ENCODE measurements around the gene POLR3GL.

POLR3GL gene

GRCh38 chr1:145975216-145975615, 10.7 kb downstream of the POLR3GL start:
- DNase-seq (ENCODE audit: low spot score), result no peak

GRCh38 chr1:145977016-145977415, 12.5 kb downstream of the POLR3GL start:
- DNase-seq (ENCODE audit: low spot score), result no peak

- DNase-seq (ENCODE audit: low spot score), result peak; percentile 80
Observed at GRCh38 chr1:145977486-145978470, 13.3 kb downstream of the POLR3GL start.

DNA sequence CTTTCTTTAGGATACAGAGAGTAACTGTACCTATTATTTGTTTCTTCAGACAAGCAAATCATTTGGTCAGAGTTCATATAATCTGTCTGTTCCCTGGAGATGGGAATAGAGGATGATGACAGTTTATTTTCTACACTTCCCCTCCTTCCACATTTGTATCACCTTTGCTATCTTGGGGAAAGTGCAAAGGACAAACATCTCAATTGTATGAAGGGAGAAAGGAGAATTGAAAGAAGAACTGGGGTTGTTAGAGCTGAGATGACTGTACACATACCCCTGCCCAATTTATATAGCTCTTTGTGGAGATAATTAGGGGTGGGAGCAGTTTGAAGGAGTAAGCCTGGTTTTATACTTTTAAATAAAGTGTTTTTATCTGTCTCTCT, 14.0 kb downstream of the POLR3GL start:
- DNase-seq (ENCODE audit: low spot score), result no peak

DNA sequence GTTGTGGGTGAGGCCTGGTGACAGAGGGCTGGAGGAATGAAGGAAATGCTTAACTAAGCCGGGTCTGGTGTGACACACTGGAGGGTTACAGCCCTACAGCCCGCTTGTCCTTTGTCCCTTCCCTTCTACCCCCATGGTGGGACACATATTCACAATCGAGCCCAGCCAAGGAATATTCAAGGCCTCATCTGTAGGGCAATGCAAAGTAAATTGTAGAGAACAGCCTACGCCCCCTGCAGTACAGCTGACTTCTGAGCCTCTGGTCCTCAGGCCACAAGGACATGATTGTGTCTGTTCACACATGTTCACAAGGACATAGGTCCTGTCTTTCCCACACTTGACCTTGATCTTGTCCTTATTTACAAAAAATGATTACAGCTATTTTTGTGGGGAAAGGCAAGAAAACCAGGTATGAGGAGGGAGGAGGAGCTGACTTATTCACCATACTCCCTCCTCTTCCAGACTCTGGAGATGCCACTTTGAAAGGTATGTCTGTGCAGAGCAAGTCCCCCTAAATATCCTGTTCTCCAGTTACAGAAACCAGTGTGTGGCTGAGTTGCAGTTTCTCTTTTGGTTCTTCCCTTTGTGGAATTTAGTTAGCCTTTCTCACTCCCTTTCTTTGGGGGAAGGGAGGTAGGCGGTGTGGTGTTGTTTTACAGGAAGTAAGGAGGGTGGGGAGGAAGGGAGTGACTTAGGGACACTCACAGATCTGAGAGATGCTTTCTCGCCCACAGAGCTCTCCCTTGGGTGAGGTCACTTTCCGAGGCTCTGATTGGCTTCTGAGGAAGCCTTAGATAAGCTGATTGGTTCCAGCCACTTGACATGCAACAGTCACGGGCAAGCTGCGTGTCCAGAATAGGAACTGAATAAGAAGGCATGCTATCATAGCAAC, 14.6 kb downstream of the POLR3GL start:
- peak; percentile 93 for DNase-seq (ENCODE audit: low spot score)

DNA sequence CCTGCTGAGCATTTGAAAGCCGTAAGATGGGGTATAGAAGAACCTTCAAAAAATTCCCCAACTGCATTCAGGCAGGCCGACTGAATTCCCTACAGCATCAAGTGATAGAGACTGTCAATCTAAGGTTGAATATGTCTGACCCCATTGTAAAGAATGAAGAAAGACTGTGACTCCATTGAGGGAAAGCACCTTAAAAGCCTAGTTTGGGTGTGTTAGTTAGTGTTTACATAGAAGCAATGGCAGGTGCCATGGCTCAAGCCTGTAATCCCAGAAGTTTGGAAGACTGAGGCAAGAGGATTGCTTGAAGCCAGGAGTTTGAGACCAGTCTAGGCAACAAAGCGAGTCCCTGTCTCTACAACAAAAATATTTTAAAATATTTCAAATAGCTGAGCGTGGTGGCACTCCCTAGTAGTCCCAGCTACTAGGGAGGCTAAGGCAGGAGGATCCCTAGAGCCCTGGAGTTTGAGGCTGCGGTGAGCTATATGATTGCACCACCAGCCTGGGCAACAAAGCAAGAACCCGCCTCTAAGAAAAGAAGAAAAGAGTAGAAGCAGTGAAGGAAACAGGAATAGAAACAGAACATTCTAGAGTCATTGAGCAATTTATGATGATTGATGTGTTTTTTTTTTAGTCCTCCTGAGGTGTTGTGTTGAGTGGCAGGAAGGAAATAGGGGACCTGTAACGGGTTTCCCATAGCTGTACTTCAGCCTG, 15.4 kb downstream of the POLR3GL start:
- no peak for DNase-seq (ENCODE audit: low spot score)

GRCh38 chr1:145980457-145980994, 16.0 kb downstream of the POLR3GL start:
- no peak for DNase-seq (ENCODE audit: low spot score)

- DNase-seq (ENCODE audit: low spot score), result no peak
Observed at GRCh38 chr1:145982010-145982723, 17.7 kb downstream of the POLR3GL start.

- DNase-seq (ENCODE audit: low spot score), result no peak
Observed at GRCh38 chr1:145983206-145983675, 18.8 kb downstream of the POLR3GL start.

- DNase-seq (ENCODE audit: low spot score), result no peak
Observed at GRCh38 chr1:145983960-145984830, 19.7 kb downstream of the POLR3GL start.

DNA sequence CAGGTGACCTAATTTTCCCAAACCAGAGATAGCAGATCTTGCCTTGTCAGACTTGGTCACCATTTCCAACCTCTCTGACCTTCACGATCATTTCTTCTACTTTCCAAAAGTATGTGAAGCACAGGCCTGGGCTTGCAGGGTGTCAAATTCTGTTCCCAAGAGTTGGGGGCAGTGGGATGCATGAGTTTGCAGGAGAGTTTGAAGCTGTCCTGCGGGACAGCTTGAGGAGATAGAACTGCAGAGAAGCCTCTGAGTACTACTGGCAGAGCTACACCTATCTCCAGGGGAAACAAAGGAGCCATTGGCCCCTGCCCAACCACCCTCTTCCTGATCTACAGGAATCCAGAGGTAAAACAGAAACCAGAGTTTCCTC, 20.6 kb downstream of the POLR3GL start:
- no peak for DNase-seq (ENCODE audit: low spot score)

- peak; percentile 29 for DNase-seq (ENCODE audit: low spot score)
Observed at GRCh38 chr1:145985502-145986439, 21.3 kb downstream of the POLR3GL start.

- no peak for DNase-seq (ENCODE audit: low spot score)
Observed at GRCh38 chr1:145986551-145986950, 22.1 kb downstream of the POLR3GL start.

DNA sequence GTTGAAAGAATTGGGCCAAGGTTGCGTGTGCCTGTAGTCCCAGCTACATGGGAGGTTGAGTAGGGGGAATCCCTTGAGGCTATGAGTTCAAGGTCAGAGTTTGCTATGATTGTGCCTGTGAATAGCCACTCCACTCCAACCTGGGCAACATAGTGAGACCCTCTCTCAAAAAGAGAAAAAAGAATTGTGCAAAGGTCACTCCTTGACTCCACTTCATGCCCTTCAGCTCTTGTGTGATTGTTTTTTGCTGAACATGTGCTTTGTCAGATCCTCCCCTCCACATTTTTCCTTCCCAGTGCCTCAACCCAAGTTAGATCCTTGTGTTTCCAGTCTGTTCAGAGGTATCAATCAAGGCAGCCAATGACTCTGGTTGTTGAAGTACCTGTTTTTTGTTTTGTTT, 23.4 kb downstream of the POLR3GL start:
- DNase-seq (ENCODE audit: low spot score), result no peak

DNA sequence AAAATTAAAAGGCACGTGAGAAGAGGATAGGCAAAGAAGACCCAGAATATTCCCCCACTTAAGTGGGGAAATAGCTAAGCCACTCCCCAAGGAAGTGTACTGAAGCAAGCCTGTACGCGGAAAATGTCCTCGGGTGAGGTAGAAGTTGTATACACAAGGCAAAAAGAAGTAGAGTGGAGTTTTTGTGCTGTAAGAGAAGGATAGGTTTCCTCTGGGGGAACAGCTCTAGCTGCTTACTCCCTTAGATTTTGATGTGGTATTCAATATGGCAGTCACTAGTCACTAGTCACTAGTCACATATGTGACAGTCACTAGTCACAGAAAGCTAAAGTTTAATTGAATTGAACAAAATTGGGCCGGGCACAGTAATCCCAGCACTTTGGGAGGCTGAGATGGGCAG, 24.3 kb downstream of the POLR3GL start:
- DNase-seq (ENCODE audit: low spot score), result no peak

DNA sequence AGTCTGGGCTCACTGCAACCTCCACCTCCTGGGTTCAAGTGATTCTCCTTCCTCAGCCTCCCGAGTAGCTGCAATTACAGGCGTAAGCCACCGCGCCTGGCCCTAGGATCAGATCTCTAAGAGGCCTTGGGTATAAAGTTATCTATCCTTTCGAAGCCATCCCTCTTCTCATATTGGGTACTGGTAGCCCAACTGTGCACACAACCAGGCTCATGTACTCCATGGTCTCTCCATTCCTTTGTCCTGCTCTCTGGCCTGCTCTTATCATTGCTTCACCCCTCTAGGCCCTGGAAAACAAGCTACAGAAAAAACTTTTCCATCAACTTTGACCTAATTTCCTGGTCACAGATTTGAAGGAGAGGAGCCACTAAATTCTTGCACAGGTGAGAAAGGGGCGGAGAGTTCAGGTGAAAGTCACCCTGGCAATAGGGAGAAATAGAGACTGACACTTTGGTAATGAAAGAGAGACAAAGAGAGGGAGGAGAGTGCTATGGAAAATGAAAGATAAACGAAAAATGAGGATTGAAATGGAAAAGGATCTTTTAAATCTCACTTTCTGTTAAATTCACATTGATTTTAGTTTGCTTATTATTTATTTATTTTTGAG, 25.9 kb downstream of the POLR3GL start:
- DNase-seq (ENCODE audit: low spot score), result no peak

DNA sequence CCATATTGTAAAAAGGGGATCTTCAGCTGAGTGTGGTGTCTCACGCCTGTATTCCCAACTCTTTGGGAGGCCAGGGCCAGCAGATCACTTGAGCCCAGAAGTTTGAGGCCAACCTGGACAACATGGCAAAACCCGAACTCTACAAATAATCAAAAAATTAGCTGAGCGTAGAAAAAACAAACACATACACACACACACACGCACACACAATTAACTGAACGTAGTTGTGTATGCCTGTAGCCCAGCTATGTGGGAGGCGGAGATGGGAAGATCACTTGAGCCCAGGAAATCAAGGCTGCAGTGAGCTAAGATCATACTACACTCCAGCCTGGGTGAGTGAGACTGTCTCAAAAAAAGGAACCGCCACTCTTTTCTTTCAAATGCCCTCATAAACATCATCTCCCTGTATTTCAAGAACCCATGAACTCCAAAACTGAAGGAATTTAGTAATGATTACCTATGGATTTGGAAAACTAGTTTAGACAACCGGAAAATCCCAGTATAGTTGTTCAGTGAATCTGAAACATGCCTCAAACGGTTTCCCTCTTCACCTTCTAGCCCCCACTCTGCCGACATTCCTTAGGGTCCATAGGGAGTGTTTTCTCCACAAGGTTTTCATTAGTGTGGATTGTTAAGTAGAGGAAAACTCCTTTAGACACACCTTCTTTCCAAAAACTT, 27.4 kb downstream of the POLR3GL start:
- DNase-seq (ENCODE audit: low spot score), result no peak

DNA sequence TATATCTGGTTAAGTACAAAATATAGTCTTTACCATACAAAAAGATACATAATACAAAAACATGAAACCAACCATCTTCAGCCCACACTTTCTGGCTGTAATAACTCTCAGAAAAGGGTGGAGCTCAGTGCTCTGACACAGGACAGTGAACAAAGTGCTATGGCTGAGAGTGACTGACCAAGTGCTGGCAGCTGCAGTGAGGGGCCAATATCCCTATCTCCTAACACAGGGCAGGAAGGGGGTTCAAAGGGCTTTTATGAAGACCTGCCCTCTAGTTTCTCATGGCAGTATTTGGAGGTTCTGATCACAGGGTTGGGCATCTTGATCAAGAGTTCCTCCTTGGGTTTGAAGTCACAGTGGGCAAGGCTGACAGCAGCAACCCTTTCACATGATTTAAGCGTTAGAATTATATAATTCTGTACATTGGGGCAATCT, 28.0 kb downstream of the POLR3GL start:
- DNase-seq (ENCODE audit: low spot score), result no peak
